ENCODE data around the gene AK9. TPM values are rescaled to one million over a fixed set of nuclear protein-coding genes. Genes with fewer than 3 reads are reported as not detected.
"Not testable (repeated sequence)": the region's sequence is repeated elsewhere in the genome, so short reads cannot be mapped to it uniquely, and the experiment has no call there.

AK9 gene
- polyA plus RNA-seq, 1 donor from 2014 or later = 27.7 TPM

GRCh38 chr6:109738255-109738654, 47.3 kb upstream of the AK9 start:
- peaks cover 4% of the 10 kb centered on the region for H3K36me3 ChIP-seq (ENCODE audit: insufficient read depth, low read length)
- H3K79me2 ChIP-seq (replicated peaks; ENCODE audit: insufficient read depth, low read length) = no peaks in the 10 kb centered on the region
- H3K4me2 ChIP-seq (ENCODE audit: low read length) = no peak overlapping the region
- no peaks in the 10 kb centered on the region for H3K9me2 ChIP-seq (ENCODE audit: insufficient read depth, low read length)
- H3K27me3 ChIP-seq (ENCODE audit: insufficient read depth, low read depth, low read length) = no peaks in the 10 kb centered on the region
- no peak overlapping the region for H2AFZ ChIP-seq (ENCODE audit: low read depth, low read length)
- no peaks in the 10 kb centered on the region for H3K9me3 ChIP-seq (ENCODE audit: low read length)
- no peaks in the 10 kb centered on the region for H4K20me1 ChIP-seq (ENCODE audit: insufficient read depth)
- no peak overlapping the region for H3K9ac ChIP-seq (ENCODE audit: low read length)
- H3F3A ChIP-seq (ENCODE audit: insufficient read depth, low read length, poor library complexity, severe bottlenecking) = no peaks in the 10 kb centered on the region
- H3K27ac ChIP-seq (ENCODE audit: low read length) = no peak overlapping the region
- TF ChIP-seq SMC3 (conservative IDR thresholded peaks at IDR 0.05; ENCODE audit: poor library complexity) = no peak
- TF ChIP-seq EP300 (conservative IDR thresholded peaks at IDR 0.05; ENCODE audit: poor library complexity, severe bottlenecking) = no peak
- TF ChIP-seq POLR2AphosphoS5 (IDR thresholded peaks at IDR 0.05) = no peak
- TF ChIP-seq TAF1 (IDR thresholded peaks at IDR 0.05; ENCODE audit: low read depth) = no peak
- TF ChIP-seq CTCF (IDR thresholded peaks at IDR 0.05; ENCODE audit: poor library complexity, severe bottlenecking) = no peak
- TF ChIP-seq REST (IDR thresholded peaks at IDR 0.05; ENCODE audit: borderline replicate concordance) = no peak
- TF ChIP-seq MXI1 (conservative IDR thresholded peaks at IDR 0.05; ENCODE audit: poor library complexity, severe bottlenecking) = no peak
- TF ChIP-seq RAD21 (conservative IDR thresholded peaks at IDR 0.05) = no peak
- TF ChIP-seq EZH2 (IDR thresholded peaks at IDR 0.05; ENCODE audit: borderline replicate concordance, insufficient read depth, low read length, poor library complexity, severe bottlenecking) = no peak
- no peak overlapping the region for H3K4me3 ChIP-seq (ENCODE audit: low read length)

GRCh38 chr6:109736273-109737025, 45.4 kb upstream of the AK9 start:
- Histone ChIP-seq H3K9me2 (ENCODE audit: insufficient read depth, low read length) (no peaks in the 10 kb centered on the region), H3K79me2 (replicated peaks; ENCODE audit: insufficient read depth, low read length) (no peaks in the 10 kb centered on the region), H3F3A (ENCODE audit: insufficient read depth, low read length, poor library complexity, severe bottlenecking) (no peaks in the 10 kb centered on the region), H4K20me1 (ENCODE audit: insufficient read depth) (no peaks in the 10 kb centered on the region), H3K9me3 (ENCODE audit: low read length) (no peaks in the 10 kb centered on the region), H3K4me2 (ENCODE audit: low read length) (no peak overlapping the region), H3K9ac (ENCODE audit: low read length) (no peak overlapping the region), H3K27me3 (ENCODE audit: insufficient read depth, low read depth, low read length) (no peaks in the 10 kb centered on the region), H2AFZ (ENCODE audit: low read depth, low read length) (no peak overlapping the region), H3K36me3 (ENCODE audit: insufficient read depth, low read length) (peaks cover 4% of the 10 kb centered on the region), H3K27ac (ENCODE audit: low read length) (no peak overlapping the region), H3K4me3 (ENCODE audit: low read length) (no peak overlapping the region)
- TF ChIP-seq RAD21 (conservative IDR thresholded peaks at IDR 0.05) (no peak), CTCF (IDR thresholded peaks at IDR 0.05; ENCODE audit: poor library complexity, severe bottlenecking) (no peak), REST (IDR thresholded peaks at IDR 0.05; ENCODE audit: borderline replicate concordance) (no peak), EP300 (conservative IDR thresholded peaks at IDR 0.05; ENCODE audit: poor library complexity, severe bottlenecking) (no peak), EZH2 (IDR thresholded peaks at IDR 0.05; ENCODE audit: borderline replicate concordance, insufficient read depth, low read length, poor library complexity, severe bottlenecking) (no peak), MXI1 (conservative IDR thresholded peaks at IDR 0.05; ENCODE audit: poor library complexity, severe bottlenecking) (no peak), POLR2AphosphoS5 (IDR thresholded peaks at IDR 0.05) (no peak), SMC3 (conservative IDR thresholded peaks at IDR 0.05; ENCODE audit: poor library complexity) (no peak)

- not testable (repeated sequence) for H3K4me2 ChIP-seq (ENCODE audit: low read length); H3K36me3 ChIP-seq (ENCODE audit: insufficient read depth, low read length); H3K4me3 ChIP-seq (ENCODE audit: low read length); H3K27me3 ChIP-seq (ENCODE audit: insufficient read depth, low read depth, low read length); H2AFZ ChIP-seq (ENCODE audit: low read depth, low read length); H3F3A ChIP-seq (ENCODE audit: insufficient read depth, low read length, poor library complexity, severe bottlenecking); H3K9ac ChIP-seq (ENCODE audit: low read length); H3K9me2 ChIP-seq (ENCODE audit: insufficient read depth, low read length); H3K9me3 ChIP-seq (ENCODE audit: low read length); H4K20me1 ChIP-seq (ENCODE audit: insufficient read depth); H3K27ac ChIP-seq (ENCODE audit: low read length); H3K79me2 ChIP-seq (replicated peaks; ENCODE audit: insufficient read depth, low read length)
Measured at GRCh38 chr6:109725250-109725649, 34.2 kb upstream of the AK9 start.

Measured in neural cell (in vitro differentiated cells).